Measurements from ENCODE around the gene BTBD16. TPM values are rescaled to one million over a fixed set of nuclear protein-coding genes. Genes with fewer than 3 reads are reported as not detected.

BTBD16 gene
- total RNA-seq, 2 experiments from 2014 or later: 0.06 TPM; not detected in 1

GRCh38 chr10:122229666-122230065 is 41.4 kb upstream of the BTBD16 start:
- no peaks in the 10 kb centered on the region for H3K4me1 ChIP-seq (ENCODE audit: insufficient read depth, low read length, poor library complexity, severe bottlenecking)
- no peaks in the 10 kb centered on the region for H4K20me1 ChIP-seq (ENCODE audit: insufficient read depth, low read length)
- intact Hi-C loops (cut with micrococcal nuclease; ENCODE audit: unreplicated experiment): no loop called here
- no peak overlapping the region for H2AFZ ChIP-seq (ENCODE audit: low read length)
- no peak overlapping the region for H3K27ac ChIP-seq (ENCODE audit: low read depth, low read length, poor library complexity, severe bottlenecking)
- H3K79me2 ChIP-seq (ENCODE audit: insufficient read depth, low read depth, low read length): no peaks in the 10 kb centered on the region
- DNase-seq (ENCODE audit: low spot score): no peak
- TF ChIP-seq CTCF (conservative IDR thresholded peaks at IDR 0.05; ENCODE audit: low read length) (no peak), EZH2phosphoT487 (IDR thresholded peaks at IDR 0.05; ENCODE audit: borderline replicate concordance, low read depth, low read length) (no peak)
- no peaks in the 10 kb centered on the region for H3K36me3 ChIP-seq (ENCODE audit: insufficient read depth, low read length)
- no peak overlapping the region for H3K4me3 ChIP-seq (ENCODE audit: low read depth, low read length, poor library complexity, severe bottlenecking)
- H3K4me2 ChIP-seq (ENCODE audit: low read length): no peak overlapping the region
- BruUV-seq (replicated peaks): no TSS peak
- POLR2A ChIA-PET: no interaction called here
- CTCF ChIA-PET (ENCODE audit: unreplicated experiment): no interaction called here
- no peaks in the 10 kb centered on the region for H3K9me2 ChIP-seq (ENCODE audit: insufficient read depth, low read length)
- no peaks in the 10 kb centered on the region for H3K9me3 ChIP-seq (ENCODE audit: low read length)

GRCh38 chr10:122230222-122230621 is 40.9 kb upstream of the BTBD16 start:
- no peaks in the 10 kb centered on the region for H3K9me3 ChIP-seq (ENCODE audit: low read length)
- H3K4me1 ChIP-seq (ENCODE audit: insufficient read depth, low read length, poor library complexity, severe bottlenecking): no peaks in the 10 kb centered on the region
- H3K79me2 ChIP-seq (ENCODE audit: insufficient read depth, low read depth, low read length): no peaks in the 10 kb centered on the region
- no peaks in the 10 kb centered on the region for H3K9me2 ChIP-seq (ENCODE audit: insufficient read depth, low read length)
- H3K27ac ChIP-seq (ENCODE audit: low read depth, low read length, poor library complexity, severe bottlenecking): no peak overlapping the region
- H4K20me1 ChIP-seq (ENCODE audit: insufficient read depth, low read length): no peaks in the 10 kb centered on the region
- no peak overlapping the region for H2AFZ ChIP-seq (ENCODE audit: low read length)
- no peaks in the 10 kb centered on the region for H3K36me3 ChIP-seq (ENCODE audit: insufficient read depth, low read length)
- ChIA-PET CTCF (ENCODE audit: unreplicated experiment) (no interaction called here), POLR2A (no interaction called here)
- DNase-seq (ENCODE audit: low spot score): no peak
- no peak overlapping the region for H3K4me3 ChIP-seq (ENCODE audit: low read depth, low read length, poor library complexity, severe bottlenecking)
- intact Hi-C loops (cut with micrococcal nuclease; ENCODE audit: unreplicated experiment): no loop called here
- BruUV-seq (replicated peaks): no TSS peak
- TF ChIP-seq EZH2phosphoT487 (IDR thresholded peaks at IDR 0.05; ENCODE audit: borderline replicate concordance, low read depth, low read length): no peak
- no peak for TF ChIP-seq CTCF (conservative IDR thresholded peaks at IDR 0.05; ENCODE audit: low read length)
- no peak overlapping the region for H3K4me2 ChIP-seq (ENCODE audit: low read length)

- Histone ChIP-seq H3K27ac (ENCODE audit: low read depth, low read length, poor library complexity, severe bottlenecking) (no peak overlapping the region), H3K4me3 (ENCODE audit: low read depth, low read length, poor library complexity, severe bottlenecking) (no peak overlapping the region), H3K4me1 (ENCODE audit: insufficient read depth, low read length, poor library complexity, severe bottlenecking) (no peaks in the 10 kb centered on the region), H3K79me2 (ENCODE audit: insufficient read depth, low read depth, low read length) (no peaks in the 10 kb centered on the region), H4K20me1 (ENCODE audit: insufficient read depth, low read length) (no peaks in the 10 kb centered on the region), H3K4me2 (ENCODE audit: low read length) (no peak overlapping the region), H3K9me3 (ENCODE audit: low read length) (no peaks in the 10 kb centered on the region), H2AFZ (ENCODE audit: low read length) (no peak overlapping the region), H3K36me3 (ENCODE audit: insufficient read depth, low read length) (no peaks in the 10 kb centered on the region), H3K9me2 (ENCODE audit: insufficient read depth, low read length) (no peaks in the 10 kb centered on the region)
- POLR2A ChIA-PET: no interaction called here
- no TSS peak for BruUV-seq (replicated peaks)
- CTCF ChIA-PET (ENCODE audit: unreplicated experiment): no interaction called here
- no peak for DNase-seq (ENCODE audit: low spot score)
- intact Hi-C loops (cut with micrococcal nuclease; ENCODE audit: unreplicated experiment): no loop called here
- no peak for TF ChIP-seq CTCF (conservative IDR thresholded peaks at IDR 0.05; ENCODE audit: low read length)
- TF ChIP-seq EZH2phosphoT487 (IDR thresholded peaks at IDR 0.05; ENCODE audit: borderline replicate concordance, low read depth, low read length): no peak
These were observed 38.3 kb upstream of the BTBD16 start for GRCh38 chr10:122232769-122233168.
